ENCODE measurements around the gene ETS2.

DNA sequence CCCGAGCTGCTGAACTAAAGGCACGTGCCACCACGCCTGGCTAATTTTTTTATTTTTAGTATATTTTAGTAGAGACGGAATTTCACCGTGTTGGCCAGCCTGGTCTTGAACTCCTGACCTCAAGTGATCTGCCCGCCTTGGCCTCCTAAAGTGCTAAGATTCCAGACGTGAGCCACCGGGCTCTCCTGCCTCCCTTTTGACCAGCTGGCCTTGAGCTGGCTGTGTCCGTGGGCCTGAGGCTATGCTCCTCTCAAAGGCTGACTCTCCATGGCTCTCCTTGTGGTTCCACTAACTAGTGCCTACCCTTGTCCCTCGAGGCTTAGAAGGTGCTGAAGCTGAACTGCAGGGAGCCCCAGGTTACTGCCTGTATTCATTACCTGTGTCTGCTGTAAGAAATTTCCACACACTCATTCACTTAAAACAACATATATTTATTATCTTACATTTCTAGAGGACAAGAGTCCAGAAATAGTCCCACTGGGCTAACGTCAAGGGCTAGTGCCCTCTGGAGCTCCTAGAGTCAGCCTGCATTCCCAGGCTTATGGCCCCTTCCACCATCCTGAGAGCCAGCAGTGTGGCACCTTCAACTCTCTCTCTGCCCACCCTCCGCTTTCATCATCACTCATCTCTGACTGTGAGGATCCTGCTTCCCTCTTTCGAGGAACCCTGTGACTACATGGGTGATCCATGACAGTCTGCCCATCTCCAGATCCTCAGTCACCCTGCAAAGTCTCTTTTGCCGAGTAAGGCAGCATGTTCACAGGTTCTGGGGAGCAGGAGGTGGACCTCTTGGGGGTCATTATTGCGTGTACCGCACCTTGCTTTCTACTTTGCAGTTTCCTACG is 34.9 kb downstream of the ETS2 start:
- TF ChIP-seq EZH2 (IDR thresholded peaks at IDR 0.05; ENCODE audit: low read length, unreplicated experiment) (no peak), CTCF (conservative IDR thresholded peaks at IDR 0.05; ENCODE audit: low read depth, low read length) (no peak)
